Activated T-cell treated with anti-CD3 and anti-CD28 coated beads for 48 hours (primary cell): Measurements from ENCODE around the gene FHL3.

Experiments used
- DNase-seq: peaks from one replicate; pipeline ENCODE4 v3.0.0-alpha.2; 2020; ENCODE audit warnings: low read depth

Gene FHL3

GRCh38 chr1:38005195-38006007 lies at the start of gene FHL3:
FHL3 (minus strand) TSS chr1:38005514; CDS start chr1:37999412, 6,102 bp downstream.
- peak; percentile 57 for DNase-seq

- no peak for DNase-seq
Measured at GRCh38 chr1:38053416-38054091, 48.2 kb upstream of the FHL3 start.

- no peak for DNase-seq
Measured at GRCh38 chr1:38052750-38053415, 47.6 kb upstream of the FHL3 start.

GRCh38 chr1:38051079-38051543 lies 45.8 kb upstream of the FHL3 start:
- DNase-seq: no peak

- DNase-seq: no peak
Measured at GRCh38 chr1:38050397-38051078, 45.2 kb upstream of the FHL3 start.

GRCh38 chr1:38047603-38048141 lies 42.4 kb upstream of the FHL3 start:
- DNase-seq: no peak

GRCh38 chr1:38046884-38047602 lies 41.7 kb upstream of the FHL3 start:
- DNase-seq: peak; percentile 76

GRCh38 chr1:38046333-38046883 lies 41.1 kb upstream of the FHL3 start, which contains the start of gene POU3F1:
POU3F1 (minus strand) TSS chr1:38046793; CDS start chr1:38046743, 50 bp downstream.
- DNase-seq: no peak

GRCh38 chr1:38045401-38046332 lies 40.4 kb upstream of the FHL3 start:
- DNase-seq: no peak

GRCh38 chr1:38044221-38045215 lies 39.2 kb upstream of the FHL3 start:
- DNase-seq: no peak

- DNase-seq: no peak
Measured at GRCh38 chr1:38043036-38043747, 37.9 kb upstream of the FHL3 start.

GRCh38 chr1:38041936-38042834 lies 36.9 kb upstream of the FHL3 start:
- DNase-seq: no peak

GRCh38 chr1:38039331-38040088 lies 34.2 kb upstream of the FHL3 start:
- DNase-seq: no peak

GRCh38 chr1:38038861-38039260 lies 33.5 kb upstream of the FHL3 start:
- DNase-seq: no peak

- no peak for DNase-seq
Measured at GRCh38 chr1:38037221-38037939, 32.1 kb upstream of the FHL3 start.
